Fibroblast of skin of abdomen (primary cell): Measurements from ENCODE around the gene NFATC4. TPM values are rescaled to one million over a fixed set of nuclear protein-coding genes. Genes with fewer than 3 reads are reported as not detected.
"Not testable (repeated sequence)": the region's sequence is repeated elsewhere in the genome, so short reads cannot be mapped to it uniquely, and the experiment has no call there.

Source experiments
- DNase-seq: peaks from one replicate; pipeline ENCODE4 v3.0.0-alpha.2; 2013
- polyA plus RNA-seq, 2 experiments: library from polyadenylated mRNA; unstranded; fragments of 120-200 nt; gene quantifications; one replicate each; pipeline ENCODE4 v1.2.1, GENCODE V29; 2013; ENCODE audit not compliant: insufficient read length in 2 of 2

The NFATC4 gene
- 140 TPM for polyA plus RNA-seq (2013, experiment 1 of 2; ENCODE audit: insufficient read length)
- polyA plus RNA-seq (2013, experiment 2 of 2; ENCODE audit: insufficient read length) = 137 TPM

DNA sequence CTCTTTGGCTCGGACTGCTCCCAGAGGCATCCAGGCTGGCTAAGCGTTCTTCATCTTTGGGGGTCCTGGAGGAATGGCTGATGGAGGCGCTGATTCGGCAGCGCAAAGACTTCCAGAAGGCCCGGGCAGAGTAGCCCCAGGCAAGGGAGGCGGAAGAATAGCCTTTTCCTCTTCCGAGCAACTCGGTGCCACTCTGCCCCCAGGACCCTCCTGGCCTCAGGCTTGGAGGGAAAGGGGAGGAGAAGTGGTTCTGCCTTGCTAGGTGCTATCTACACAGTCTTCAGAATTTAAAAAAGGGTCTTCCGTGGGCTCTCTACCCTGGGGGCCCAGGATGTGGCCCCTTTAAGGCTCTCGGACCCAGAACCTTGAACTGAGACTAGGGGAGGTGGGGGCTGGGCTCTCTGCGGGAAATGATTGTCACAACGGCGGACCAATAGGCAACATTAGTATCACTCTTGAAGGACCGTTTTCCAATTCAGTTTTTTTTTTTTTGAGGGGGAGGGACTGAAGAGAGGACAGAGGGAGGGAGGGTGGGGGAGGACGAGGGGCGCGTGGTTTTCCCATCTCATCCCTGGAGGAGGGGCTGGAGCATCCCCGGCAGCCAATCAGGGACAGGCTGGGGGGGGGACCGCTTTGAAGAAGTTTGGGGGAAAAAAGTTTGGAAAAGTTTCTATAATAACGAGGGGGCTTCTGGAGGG, at the start of gene NFATC4:
TSS of gene NFATC4 (plus strand) at position 671 of the 698 bp plus-strand sequence. CDS start 157 bp downstream, outside the sequence.
- peak; percentile 99 for DNase-seq

DNA sequence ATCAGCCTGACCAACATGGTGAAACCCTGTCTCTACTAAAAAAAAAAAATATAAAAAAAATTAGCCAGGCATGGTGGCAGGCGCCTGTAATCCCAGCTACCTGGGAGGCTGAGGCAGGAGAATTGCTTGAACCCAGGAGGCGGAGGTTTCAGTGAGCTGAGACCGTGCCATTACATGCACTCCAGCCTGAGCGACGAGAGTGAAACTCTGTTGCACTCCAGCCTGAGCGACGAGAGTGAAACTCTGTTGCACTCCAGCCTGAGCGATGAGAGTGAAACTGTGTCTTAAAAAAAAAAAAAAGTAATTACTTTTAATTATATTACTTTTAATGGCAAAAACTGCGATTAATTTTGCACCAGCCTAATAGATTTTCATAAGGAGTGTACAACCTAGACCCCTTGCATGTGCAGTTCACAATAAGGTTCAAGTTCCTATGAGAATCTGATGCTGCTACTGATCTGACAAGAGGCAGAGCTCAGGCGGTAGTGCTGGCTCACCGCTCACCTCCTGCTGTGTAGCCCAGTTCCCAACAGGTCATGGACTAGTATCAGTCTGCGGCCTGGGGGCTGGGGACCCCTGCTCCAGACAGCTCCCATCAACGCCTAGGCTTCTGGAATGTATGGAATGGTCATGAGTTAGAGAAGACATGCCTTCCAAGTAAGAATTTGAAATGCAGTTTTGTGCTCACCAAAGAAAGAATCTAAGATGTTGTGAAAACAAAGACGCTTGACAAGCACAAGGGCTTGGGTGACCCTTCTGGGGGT, 46.6 kb upstream of the NFATC4 start:
- no peak for DNase-seq

DNA sequence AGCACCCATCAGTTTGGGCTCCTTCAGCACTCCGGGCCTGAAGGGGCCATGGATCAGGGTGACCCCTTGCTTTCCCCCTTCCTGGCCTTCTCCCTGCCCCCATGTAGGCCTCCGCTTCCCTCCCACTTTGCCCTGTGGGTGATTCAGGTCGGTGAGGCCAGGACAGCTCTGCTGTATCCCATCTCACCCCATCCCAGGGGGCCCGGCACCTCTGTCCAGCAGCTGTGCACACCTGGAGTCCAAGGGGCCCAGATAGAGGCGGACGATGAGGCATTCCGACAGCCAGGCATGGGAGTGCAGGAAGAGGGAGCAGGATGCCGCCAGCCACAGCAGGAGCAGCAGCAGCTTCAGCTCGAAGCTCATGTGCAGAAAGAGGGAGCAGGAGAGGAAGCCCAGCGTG, 45.3 kb upstream of the NFATC4 start:
- DNase-seq = no peak

DNA sequence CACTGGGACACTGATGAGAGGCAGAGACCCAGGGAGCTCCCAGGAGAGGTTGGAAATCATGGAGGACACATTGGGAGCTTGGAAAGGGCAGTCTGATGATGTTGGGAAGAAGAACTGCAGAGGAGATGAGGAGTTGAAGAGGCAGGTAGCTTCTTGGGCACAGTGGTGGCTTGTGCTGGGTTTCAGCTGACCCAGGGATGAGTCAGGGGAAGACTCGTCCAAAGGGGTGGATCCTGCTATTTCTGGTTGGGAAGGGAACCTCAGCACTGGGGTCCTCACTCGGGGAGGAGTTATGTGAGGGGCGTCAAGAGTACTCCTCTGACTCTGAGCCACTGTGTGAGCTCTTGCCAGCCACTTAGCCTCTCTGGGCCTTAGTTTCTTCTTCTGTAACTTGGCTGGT, 44.6 kb upstream of the NFATC4 start:
- no peak for DNase-seq

DNA sequence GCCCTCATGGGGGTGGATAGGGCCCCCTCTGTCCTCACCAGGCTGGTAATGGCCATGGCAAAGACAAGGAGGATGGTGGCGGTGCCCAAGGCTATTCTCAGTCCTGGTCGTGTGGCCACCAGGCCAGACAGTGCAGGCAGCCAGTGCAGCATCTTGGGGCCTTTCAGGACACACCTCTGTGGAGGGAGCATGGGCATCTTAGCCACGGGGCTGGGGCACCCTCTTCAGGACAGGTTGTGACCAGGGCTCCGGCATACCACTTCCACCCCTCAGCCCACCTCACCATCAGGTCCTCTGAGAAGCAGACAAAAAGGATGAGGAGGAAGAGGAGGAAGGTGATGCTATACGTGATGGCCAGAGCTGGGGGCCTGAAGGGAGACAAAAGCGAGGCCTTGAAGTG, 44.0 kb upstream of the NFATC4 start:
- DNase-seq = no peak

DNA sequence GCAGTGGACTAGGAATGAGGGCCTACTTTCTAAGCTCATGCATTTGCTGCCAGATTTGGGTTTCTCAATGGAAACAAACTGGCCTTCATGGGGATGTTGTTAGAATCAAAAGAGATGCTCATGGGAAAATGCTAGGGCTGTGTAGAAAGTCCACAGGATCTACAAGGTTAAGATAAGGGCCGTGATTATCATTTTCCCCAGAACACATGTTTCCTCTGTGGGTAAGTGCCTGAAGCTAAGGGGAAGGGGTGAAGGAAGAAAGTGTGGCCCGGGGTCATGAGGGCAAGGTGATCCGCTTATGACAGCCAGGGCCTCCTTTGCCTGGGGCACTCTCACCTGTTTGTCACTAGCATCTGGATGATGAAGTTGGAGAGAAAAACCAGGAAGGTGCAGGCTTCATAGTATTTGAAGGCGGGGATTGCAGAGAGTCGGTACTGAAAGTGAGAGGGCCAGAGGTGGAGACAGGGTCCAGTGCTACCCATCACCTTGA, 42.9 kb upstream of the NFATC4 start:
- no peak for DNase-seq

DNA sequence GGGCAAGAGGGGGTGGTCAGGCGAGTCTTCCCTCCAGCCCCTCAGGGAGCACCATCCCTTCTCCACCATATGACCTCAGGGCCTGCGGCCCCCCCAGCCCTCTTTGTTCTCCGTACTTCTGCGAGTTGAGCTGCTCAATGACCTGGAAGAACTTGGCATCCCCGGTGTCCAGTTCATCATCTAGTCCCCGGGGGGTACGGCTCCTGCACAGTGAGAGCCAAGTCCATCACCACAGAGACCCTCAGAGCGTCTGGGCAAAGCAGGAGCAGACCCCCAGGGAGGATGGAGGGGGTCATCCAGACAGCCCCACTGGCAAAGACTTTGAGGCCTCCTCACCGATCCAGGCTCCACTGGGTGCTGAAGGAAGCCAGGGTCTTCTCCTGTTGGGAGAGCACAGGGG, 42.0 kb upstream of the NFATC4 start:
- DNase-seq = no peak

DNA sequence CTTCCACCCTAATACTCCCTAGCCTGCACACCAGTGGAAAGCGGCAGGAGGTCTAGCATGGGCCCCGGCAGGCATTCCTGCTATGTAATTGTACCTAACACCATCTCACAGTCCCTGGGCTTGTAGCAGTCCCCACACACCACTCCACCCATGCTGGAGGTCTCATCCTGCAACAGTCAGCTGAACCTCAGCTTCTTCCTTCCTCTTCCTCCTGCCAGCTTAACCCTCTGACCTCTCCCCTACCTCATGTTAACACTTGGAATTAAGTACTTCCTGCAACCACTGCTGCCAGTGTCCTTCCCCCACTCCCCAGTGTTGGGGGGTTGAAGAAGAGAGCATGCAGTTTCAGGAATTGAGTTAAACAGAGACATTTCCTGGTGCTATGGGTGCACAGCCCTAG, 40.7 kb upstream of the NFATC4 start:
- DNase-seq = no peak

DNA sequence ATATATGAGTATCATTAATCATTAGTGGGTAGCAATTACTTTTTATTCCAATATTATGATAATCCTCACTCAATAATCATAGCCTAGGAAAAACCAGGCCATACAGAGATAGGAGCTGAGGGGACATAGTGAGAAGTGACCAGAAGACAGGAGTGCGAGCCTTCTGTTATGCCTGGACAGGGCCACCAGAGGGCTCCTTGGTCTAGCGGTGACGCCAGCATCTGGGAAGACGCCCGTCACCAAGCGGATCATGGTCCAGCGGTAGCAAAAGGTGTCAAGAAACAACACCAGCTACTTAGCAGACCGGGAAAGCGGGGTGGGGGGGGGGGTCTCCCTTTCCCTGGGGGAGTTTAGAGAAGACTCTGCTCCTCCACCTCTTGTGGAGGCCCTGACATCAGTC, 40.1 kb upstream of the NFATC4 start:
- not testable (repeated sequence) for DNase-seq

DNA sequence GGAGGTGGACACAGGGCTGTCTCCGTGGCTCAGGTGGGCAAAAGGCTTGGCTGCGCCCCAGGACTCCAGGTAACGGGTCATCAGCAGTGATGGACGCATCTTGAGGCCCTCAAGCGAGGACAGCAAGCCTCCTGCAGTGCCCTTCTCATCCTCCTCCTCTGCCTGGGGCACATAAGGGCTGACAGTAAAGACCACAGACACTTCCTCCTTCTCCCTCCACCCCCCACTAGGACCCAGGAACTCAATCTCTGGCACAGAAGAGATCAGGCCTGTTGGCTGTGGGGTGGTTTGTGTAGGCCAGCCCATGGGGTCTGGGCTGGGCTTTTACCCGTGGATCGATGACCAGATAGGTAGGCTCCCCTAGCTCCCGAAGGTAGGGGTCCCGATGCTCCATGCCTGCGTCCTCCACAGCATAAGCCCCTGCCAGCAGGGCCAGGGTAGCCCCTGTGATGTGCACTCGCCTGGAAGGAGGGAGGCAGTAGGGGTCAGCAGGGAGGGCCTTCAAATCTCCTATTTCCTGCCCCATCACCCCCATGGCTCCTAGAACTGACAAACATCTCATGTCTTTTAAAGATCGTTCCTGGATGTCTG, 38.8 kb upstream of the NFATC4 start:
- no peak for DNase-seq

DNA sequence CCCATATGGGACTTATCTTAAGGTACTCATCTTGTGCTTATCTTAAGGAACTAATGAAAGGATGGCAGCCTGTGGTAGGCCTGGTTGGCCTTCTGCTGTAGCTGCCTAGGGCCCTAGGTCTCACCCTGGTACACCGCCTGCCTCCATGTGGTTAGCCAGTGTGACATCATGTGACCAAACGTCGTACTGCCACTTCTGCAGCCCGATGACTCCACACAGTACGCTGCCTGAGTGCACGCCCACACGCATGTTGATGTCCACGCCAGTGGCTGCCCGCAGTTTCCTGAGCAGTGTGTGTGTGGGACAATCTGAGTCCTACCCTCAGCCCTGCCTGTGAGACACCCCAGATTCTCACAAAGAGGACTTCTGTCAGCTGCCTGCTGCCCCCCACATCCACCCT, 38.2 kb upstream of the NFATC4 start:
- DNase-seq = no peak

DNA sequence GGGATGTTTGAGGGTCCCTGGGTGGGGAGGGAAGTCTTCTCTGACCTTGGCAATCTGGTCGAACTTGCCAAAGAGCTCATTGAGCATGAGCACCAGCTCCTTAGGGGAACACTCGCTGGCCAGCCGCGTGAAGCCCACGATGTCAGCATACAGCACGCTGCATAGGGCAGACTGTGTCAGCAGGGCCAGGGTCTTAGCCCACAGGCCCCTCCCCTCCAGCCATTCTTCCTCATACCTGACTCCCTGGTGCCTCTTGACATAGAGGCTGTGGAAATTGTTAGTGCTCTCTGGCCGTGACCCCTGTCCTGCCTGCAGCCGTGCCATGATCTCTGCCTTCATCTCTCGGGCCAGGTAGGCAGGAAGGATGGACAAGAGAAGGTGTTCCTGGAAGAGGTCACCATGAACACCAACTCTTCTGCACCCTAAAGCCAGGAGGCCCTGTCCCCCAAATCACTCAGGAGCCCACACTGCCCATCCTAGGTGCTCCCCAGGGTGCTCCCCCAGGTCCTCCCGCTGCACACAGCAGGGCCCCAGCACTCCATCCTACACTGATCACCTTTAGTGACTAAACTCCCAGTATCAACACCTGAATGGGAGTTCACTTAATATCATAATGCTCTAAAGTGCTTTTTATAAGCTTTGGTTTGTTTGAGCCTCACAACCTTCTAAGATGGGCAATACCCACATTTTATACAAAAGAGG, 36.9 kb upstream of the NFATC4 start:
- no peak for DNase-seq

DNA sequence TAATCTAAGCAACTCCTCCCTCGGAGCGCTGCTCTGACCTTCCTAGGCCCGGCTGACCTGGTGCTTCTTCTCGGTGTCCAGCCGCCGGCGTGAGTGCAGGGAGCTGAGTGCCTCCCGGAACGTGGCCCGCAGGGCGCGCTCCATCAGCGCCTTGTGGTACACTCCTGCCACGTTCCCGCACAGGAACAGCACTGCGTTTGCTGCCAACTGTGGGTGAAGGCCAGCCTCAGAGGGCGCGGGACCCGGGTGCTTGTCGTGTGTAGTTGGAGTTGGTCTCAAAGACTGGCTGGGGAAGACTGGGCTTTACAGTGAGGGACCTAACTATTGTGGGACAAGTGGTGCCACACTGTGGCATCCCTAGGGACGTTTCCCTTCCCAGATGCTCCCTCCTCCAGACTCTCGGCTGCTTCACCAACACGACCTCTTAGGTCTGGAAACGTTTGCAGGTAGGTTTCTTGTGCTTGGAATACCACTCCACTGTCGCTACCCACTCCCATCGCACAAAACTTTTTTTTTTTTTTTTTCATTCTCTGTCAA, 36.2 kb upstream of the NFATC4 start:
- no peak for DNase-seq

DNA sequence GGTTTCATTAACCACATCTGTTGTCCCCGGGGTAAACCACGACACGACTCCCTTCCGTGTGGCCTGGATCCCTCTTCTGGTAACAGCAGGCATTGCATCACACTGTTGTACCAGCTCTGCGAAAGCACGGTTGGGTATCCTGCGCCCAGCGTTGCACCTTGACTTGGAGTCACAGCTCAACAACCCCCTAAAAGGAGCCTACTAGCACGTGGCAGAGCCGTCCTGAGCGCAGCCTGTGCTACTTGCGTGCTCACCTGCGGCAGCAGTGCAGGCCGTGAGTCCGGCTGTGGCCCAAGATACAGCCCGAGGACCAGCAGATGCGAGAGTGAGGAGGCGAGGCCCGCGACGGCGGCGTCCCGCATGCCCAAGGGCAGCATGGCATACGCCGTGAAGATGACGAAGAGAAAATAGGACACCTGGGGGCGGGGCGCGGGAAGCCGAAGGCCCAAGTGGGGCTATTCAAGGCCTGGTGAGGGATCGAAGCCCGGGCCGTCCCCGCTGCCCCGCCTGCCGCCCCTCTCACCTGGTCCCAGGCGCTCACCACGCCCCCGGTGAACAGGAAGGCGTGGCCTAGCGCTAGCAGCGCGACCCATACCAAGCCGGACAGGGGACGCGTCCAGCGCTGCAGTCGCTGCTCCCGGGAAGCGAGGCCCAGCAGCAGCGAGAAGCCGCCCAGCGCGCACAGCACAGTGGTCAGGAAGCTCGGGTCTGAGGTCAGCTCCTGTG, 35.6 kb upstream of the NFATC4 start:
- peak; percentile 44 for DNase-seq

DNA sequence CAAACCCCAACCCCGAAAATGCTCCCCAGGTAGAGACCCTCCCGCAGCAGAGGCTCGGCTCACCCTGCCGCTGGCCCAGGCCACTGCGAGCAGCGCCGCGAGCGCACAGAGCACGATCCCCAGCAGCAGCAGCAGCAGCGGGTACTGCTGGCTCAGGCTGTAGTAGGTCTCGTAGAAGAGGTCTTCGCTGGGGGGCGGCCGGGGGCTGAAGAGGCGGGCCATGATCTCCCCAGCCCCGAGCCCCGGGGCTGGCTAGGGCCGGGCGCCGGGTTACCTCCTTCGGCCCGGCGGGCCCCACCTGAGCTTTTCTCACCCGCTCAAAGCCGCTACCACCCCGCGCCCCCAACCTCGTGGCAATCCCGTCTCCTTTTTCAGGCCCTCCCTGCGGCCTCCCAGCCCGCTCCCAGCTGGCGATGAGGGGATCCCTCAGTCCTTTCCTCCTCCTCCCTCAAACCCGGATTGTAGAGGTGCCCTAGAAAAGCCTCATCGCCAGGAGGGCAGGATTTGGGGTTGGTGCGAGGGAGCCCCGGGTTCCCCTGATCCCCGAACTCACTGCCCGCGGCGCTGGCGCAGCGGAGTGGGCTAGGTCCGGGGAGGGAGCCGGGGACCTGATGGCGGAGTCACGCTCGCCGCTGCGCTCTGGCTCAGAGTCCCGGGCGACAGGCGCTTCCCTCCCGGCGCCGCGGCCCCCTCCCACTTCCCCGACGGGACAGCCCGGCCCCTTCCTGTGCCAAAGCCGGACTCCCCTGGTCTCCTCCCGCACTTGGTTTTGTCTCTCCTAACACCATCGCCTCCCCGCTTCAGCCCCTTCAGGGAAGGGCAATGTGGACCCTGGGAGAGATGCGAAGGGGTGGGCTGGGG, 33.3 kb upstream of the NFATC4 start, which contains the start of gene ADCY4:
TSS of gene ADCY4 (minus strand) at position 641 of the 861 bp plus-strand sequence. CDS start at position 222, 419 bp downstream.
- no peak for DNase-seq

DNA sequence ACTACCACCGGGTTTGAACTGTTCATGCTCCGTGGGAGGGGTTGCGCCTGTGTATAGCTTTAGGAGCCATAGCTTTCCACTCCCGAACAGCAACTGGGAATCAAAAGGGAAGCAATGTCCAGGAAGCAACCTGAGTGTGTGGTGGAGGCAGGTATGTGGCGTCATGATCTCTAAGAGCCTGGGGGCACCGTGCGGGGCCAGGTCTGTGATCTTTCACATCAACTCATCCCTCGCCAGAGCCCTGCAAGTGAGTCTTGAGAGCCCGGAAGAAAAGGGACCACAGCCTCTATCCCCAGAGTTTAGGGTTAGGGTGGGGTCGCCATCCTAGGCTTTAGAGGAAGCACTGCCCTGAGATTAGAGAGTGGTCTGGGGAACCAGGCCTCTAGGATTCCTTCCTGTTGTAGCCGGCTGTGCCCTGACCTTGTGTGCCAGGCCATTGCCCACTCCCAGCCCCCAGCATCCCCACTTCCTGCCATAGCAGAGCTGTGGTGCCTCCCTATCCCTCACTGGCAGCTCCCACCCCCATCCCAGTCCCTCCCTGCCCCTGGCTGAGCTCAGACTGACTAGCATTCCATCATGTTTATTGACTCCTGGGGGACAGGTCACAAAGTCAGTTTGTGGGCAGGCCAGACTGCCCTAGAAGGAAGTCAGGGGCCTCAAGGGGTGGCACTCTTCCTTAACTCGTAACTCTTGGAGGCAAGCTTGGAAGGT, 32.4 kb upstream of the NFATC4 start:
- no peak for DNase-seq

DNA sequence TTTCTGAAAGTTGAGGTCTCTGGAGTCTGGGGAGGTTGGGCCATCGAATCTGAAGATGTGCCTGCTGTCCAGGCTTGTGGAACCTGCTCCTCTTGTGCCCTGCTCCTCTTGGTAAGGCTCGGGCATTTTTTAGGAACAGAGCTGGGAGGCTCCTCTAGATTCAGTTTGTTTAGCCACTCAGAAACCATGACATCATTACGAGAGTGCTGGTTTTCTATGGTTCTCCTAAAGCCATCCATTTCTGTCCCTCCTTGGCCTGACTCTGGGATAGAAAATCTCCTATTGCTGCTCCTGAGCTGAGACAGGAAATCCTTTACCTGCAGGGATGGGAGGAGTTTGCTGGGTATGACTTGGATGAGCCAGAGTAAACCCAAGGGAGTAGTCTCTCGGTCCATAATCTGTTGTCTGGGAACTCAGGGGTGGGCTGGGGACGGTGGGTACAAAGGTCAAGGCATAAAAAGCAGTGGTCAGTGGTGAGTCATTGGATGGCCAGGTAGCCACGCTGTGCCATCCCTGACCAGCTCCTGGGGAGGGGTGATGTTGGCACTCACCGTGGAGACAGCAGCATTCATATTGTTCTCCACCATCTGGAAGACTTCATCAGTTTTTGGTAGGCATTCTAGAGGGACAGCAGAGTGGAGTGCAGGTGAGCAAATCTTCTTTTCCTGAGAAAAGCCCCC, 30.7 kb upstream of the NFATC4 start:
- no peak for DNase-seq

DNA sequence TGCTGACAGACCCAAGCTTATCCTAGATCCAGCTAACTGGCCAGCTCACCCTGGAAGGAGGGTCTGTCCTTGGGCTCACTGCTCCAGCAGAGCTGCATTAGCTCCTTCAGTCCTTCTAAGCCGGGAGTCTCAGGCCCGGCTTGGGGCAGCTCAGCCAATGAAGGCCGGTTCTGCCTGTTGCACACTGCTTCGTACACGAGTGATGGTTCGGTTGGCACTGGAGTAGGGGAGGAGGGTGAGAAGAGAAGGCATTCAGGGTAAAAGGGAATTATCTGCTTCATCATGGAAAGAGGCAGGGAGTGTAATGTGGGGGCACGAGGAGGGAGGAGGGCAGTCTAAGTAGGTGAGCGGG, 30.2 kb upstream of the NFATC4 start:
- DNase-seq = no peak

DNA sequence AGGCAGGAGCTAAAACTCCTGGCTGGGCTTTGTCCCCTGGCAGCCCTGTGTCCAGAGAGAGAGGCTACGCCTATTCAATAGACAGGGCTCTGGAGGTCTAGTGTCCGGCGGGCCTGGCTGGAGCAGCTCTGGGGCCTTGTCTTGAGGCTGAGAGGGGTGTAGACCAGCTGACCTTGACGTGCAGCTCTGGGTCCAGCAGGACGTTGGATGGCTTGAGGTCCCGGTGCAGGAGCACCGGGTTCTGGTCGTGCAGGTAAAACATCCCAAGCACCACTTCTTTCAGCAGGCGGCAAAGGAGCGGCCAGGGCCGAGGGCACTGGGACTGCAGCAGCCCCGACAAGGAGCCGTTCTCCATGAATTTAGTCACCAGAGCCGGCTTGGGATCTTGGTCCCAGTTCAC, 29.1 kb upstream of the NFATC4 start:
- DNase-seq = no peak
